Keratinocyte (primary cell): ENCODE results near the gene PTPRD. TPM values are rescaled to one million over a fixed set of nuclear protein-coding genes. Genes with fewer than 3 reads are reported as not detected.

ENCODE experiments used
- DNase-seq: peaks from one replicate; pipeline ENCODE4 v3.0.0-alpha.2; 2011; ENCODE audit warnings: low read depth, missing footprints, low spot score
- FAIRE-seq: peaks from 2 replicates; lab custom pipeline; 2011; peaks lifted over from hg19 to GRCh38; lab: Jason Lieb, UNC
- H2AFZ ChIP-seq: 2 replicates; pipeline ENCODE4 v1.6.0; 2012; ENCODE audit warnings: low read length, control low read depth, inconsistent platforms; ENCODE audit not compliant: control insufficient read depth
- H3K27ac ChIP-seq: 2 replicates; pipeline ENCODE4 v1.5.1; 2011; ENCODE audit warnings: low read length; ENCODE audit not compliant: control insufficient read depth, insufficient read depth
- H3K27me3 ChIP-seq: 3 replicates; pipeline ENCODE4 v1.6.0; 2011; ENCODE audit warnings: low read length; ENCODE audit not compliant: control insufficient read depth, insufficient read depth; ENCODE audit errors: extremely low read depth
- H3K36me3 ChIP-seq, 2 experiments: 2 replicates in 1 of 2; 3 replicates in 1 of 2; pipeline ENCODE4 v1.5.1; 2011; ENCODE audit warnings: low read length in 2 of 2, mild to moderate bottlenecking in 1 of 2; ENCODE audit not compliant: control insufficient read depth in 2 of 2, insufficient read depth in 2 of 2; ENCODE audit errors: extremely low read depth in 1 of 2
- H3K4me1 ChIP-seq: 3 replicates; pipeline ENCODE4 v1.5.1; 2011; ENCODE audit warnings: low read length; ENCODE audit not compliant: control insufficient read depth, insufficient read depth; ENCODE audit errors: extremely low read depth
- H3K4me2 ChIP-seq: 3 replicates; pipeline ENCODE4 v1.6.0; 2011; ENCODE audit warnings: low read depth, low read length; ENCODE audit not compliant: control insufficient read depth, insufficient read depth; ENCODE audit errors: extremely low read depth
- H3K4me3 ChIP-seq, 3 experiments: fragments of 200-600 bp in 1 of 3; sonication (generic) in 1 of 3; 2 replicates in 2 of 3; 3 replicates in 1 of 3; pipeline ENCODE4 v1.5.1; 2011 to 2016; ENCODE audit warnings: low read length in 3 of 3, mild to moderate bottlenecking in 3 of 3, control low read depth in 2 of 3, inconsistent platforms in 1 of 3, low read depth in 1 of 3, mixed read lengths in 1 of 3, mixed run types in 1 of 3, moderate library complexity in 1 of 3; ENCODE audit not compliant: control insufficient read depth in 2 of 3, insufficient read depth in 2 of 3; ENCODE audit errors: extremely low read depth in 1 of 3
- H3K79me2 ChIP-seq: 2 replicates; pipeline ENCODE4 v1.6.0; 2012; ENCODE audit warnings: low read length; ENCODE audit not compliant: control insufficient read depth, insufficient read depth
- H3K9ac ChIP-seq: 3 replicates; pipeline ENCODE4 v1.6.0; 2011; ENCODE audit warnings: low read length; ENCODE audit not compliant: control insufficient read depth, insufficient read depth; ENCODE audit errors: extremely low read depth
- H3K9me1 ChIP-seq: 3 replicates; pipeline ENCODE4 v1.6.0; 2011; ENCODE audit warnings: low read length; ENCODE audit not compliant: control insufficient read depth, insufficient read depth; ENCODE audit errors: extremely low read depth
- H3K9me3 ChIP-seq: 2 replicates; pipeline ENCODE4 v1.5.1; 2012; ENCODE audit warnings: low read depth, low read length; ENCODE audit not compliant: control insufficient read depth
- H4K20me1 ChIP-seq: 3 replicates; pipeline ENCODE4 v1.6.0; 2011; ENCODE audit warnings: low read length; ENCODE audit not compliant: control insufficient read depth, insufficient read depth; ENCODE audit errors: extremely low read depth
- CTCF ChIP-seq, 3 experiments: IDR thresholded peaks in 1 of 3; conservative IDR thresholded peaks in 1 of 3; optimal IDR thresholded peaks in 1 of 3; 2 replicates in 2 of 3; 3 replicates in 1 of 3; pipeline versions ENCODE3 to v1.5.1; 2011; ENCODE audit warnings: low read length in 3 of 3, mild to moderate bottlenecking in 3 of 3, moderate library complexity in 2 of 3, control low read depth in 1 of 3, inconsistent platforms in 1 of 3; ENCODE audit not compliant: insufficient read depth in 2 of 3; ENCODE audit errors: extremely low read depth in 1 of 3
- EZH2 ChIP-seq: IDR thresholded peaks from one replicate; pipeline ENCODE4 v1.6.1; 2012; ENCODE audit warnings: inconsistent platforms, mild to moderate bottlenecking, low read length, moderate library complexity
- dilution Hi-C: fragments of 300-500 bp; cut with MboI; formaldehyde crosslinking; loops from one replicate; pipeline ENCODE4 v1.7.0; 2020; ENCODE audit warnings: low sequenced_read_pairs; ENCODE audit not compliant: extremely low pct_ligation_motif_present
- polyA plus RNA-seq, 5 experiments: library from polyadenylated mRNA; depleted of rRNA in 3 of 5; stranded (reverse) in 3 of 5; stranded (forward) in 1 of 5; unstranded in 1 of 5; fragments of >200 nt; gene quantifications; 1 replicate in 1 of 5; 2 replicates in 3 of 5; 3 replicates in 1 of 5; pipeline versions ENCODE4 v1.2.1 to v1.2.3, GENCODE V29; 2011 to 2012; ENCODE audit warnings: missing spikeins in 2 of 5, low read depth in 1 of 5, low replicate concordance in 1 of 5

Gene PTPRD
- polyA plus RNA-seq, 1 donor (not counting 4 experiments of a cell fraction or from before 2014, with no cell fraction given) = 0.10 TPM

GRCh38 chr9:8384091-8384490, 2228.7 kb downstream of the PTPRD start:
- no peaks in the 10 kb centered on the region for H3K79me2 ChIP-seq
- H3K9ac ChIP-seq = no peak overlapping the region
- dilution Hi-C loops = no loop called here
- no peak overlapping the region for H2AFZ ChIP-seq
- TF ChIP-seq CTCF (optimal IDR thresholded peaks at IDR 0.05 in 1 of 3, IDR thresholded peaks at IDR 0.05 in 1 of 3, conservative IDR thresholded peaks at IDR 0.05 in 1 of 3; ENCODE audit: extremely low read depth in 1 of 3, insufficient read depth in 2 of 3, low read length in 3 of 3) = no peak
- no peak for TF ChIP-seq EZH2
- no peaks in the 10 kb centered on the region for H3K27me3 ChIP-seq
- H3K4me1 ChIP-seq = no peaks in the 10 kb centered on the region
- no peaks in the 10 kb centered on the region for H3K36me3 ChIP-seq
- no peak for DNase-seq
- H3K9me1 ChIP-seq = no peaks in the 10 kb centered on the region
- no peak overlapping the region for H3K27ac ChIP-seq
- no peaks in the 10 kb centered on the region for H3K9me3 ChIP-seq
- no peak overlapping the region for H3K4me3 ChIP-seq
- H4K20me1 ChIP-seq = no peaks in the 10 kb centered on the region
- H3K4me2 ChIP-seq = no peak overlapping the region
- FAIRE-seq = no peak

- no peaks in the 10 kb centered on the region for H3K9me3 ChIP-seq
- H3K27ac ChIP-seq = no peak overlapping the region
- no peaks in the 10 kb centered on the region for H3K36me3 ChIP-seq
- H3K9me1 ChIP-seq = no peaks in the 10 kb centered on the region
- TF ChIP-seq CTCF (optimal IDR thresholded peaks at IDR 0.05 in 1 of 3, IDR thresholded peaks at IDR 0.05 in 1 of 3, conservative IDR thresholded peaks at IDR 0.05 in 1 of 3; ENCODE audit: extremely low read depth in 1 of 3, insufficient read depth in 2 of 3, low read length in 3 of 3) = no peak
- TF ChIP-seq EZH2 = no peak
- no peak overlapping the region for H3K9ac ChIP-seq
- H3K4me2 ChIP-seq = no peak overlapping the region
- no peaks in the 10 kb centered on the region for H3K27me3 ChIP-seq
- H3K79me2 ChIP-seq = no peaks in the 10 kb centered on the region
- H2AFZ ChIP-seq = no peak overlapping the region
- H3K4me1 ChIP-seq = no peaks in the 10 kb centered on the region
- H3K4me3 ChIP-seq = no peak overlapping the region
- no peaks in the 10 kb centered on the region for H4K20me1 ChIP-seq
- DNase-seq (no peak), FAIRE-seq (no peak)
- dilution Hi-C loops = no loop called here
These were observed 2229.8 kb downstream of the PTPRD start for GRCh38 chr9:8382777-8383527.
